ENCODE results near the gene SLFN13.
"Not testable (repeated sequence)": the region's sequence is repeated elsewhere in the genome, so short reads cannot be mapped to it uniquely, and the experiment has no call there.

Gene SLFN13

GRCh38 chr17:35407531-35407930, 41.0 kb downstream of the SLFN13 start:
- DNase-seq (ENCODE audit: low spot score): no peak
- H3K27ac ChIP-seq: no peak overlapping the region

GRCh38 chr17:35406568-35406967, 42.0 kb downstream of the SLFN13 start:
- no peak overlapping the region for H3K4me3 ChIP-seq
- TF ChIP-seq CTCF (IDR thresholded peaks at IDR 0.05): no peak
- no peak overlapping the region for H3K27ac ChIP-seq
- DNase-seq (ENCODE audit: low spot score): no peak

More at GRCh38 chr17:35407531-35407930, 41.0 kb downstream of the SLFN13 start:
- TF ChIP-seq CTCF (IDR thresholded peaks at IDR 0.05): no peak
- H3K4me3 ChIP-seq: no peak overlapping the region

GRCh38 chr17:35404360-35404759, 44.2 kb downstream of the SLFN13 start:
- Histone ChIP-seq H3K4me3 (no peak overlapping the region), H3K27ac (no peak overlapping the region)
- no peak for TF ChIP-seq CTCF (IDR thresholded peaks at IDR 0.05)
- no peak for DNase-seq (ENCODE audit: low spot score)

- not testable (repeated sequence) for H3K4me3 ChIP-seq; DNase-seq (ENCODE audit: low spot score); H3K27ac ChIP-seq
Measured at GRCh38 chr17:35393783-35394182, 54.8 kb downstream of the SLFN13 start.

GRCh38 chr17:35390663-35391062, 57.9 kb downstream of the SLFN13 start:
- no peak overlapping the region for H3K4me3 ChIP-seq
- no peak for TF ChIP-seq CTCF (IDR thresholded peaks at IDR 0.05)
- DNase-seq (ENCODE audit: low spot score): no peak
- H3K27ac ChIP-seq: no peak overlapping the region

GRCh38 chr17:35390156-35390555, 58.4 kb downstream of the SLFN13 start:
- no peak overlapping the region for H3K4me3 ChIP-seq
- TF ChIP-seq CTCF (IDR thresholded peaks at IDR 0.05): no peak
- DNase-seq (ENCODE audit: low spot score): no peak
- no peak overlapping the region for H3K27ac ChIP-seq

GRCh38 chr17:35387496-35387895, 61.1 kb downstream of the SLFN13 start:
- TF ChIP-seq CTCF (IDR thresholded peaks at IDR 0.05): no peak
- no peak overlapping the region for H3K27ac ChIP-seq
- H3K4me3 ChIP-seq: no peak overlapping the region
- no peak for DNase-seq (ENCODE audit: low spot score)

Measured in coronary artery (tissue), 2 donors.